Measurements from ENCODE around the gene OCA2. TPM values are rescaled to one million over a fixed set of nuclear protein-coding genes. Genes with fewer than 3 reads are reported as not detected.

The OCA2 gene
- total RNA-seq, 1 donor from 2014 or later: 0.26 TPM

GRCh38 chr15:27784107-27784506 is 315.0 kb downstream of the OCA2 start:
- Histone ChIP-seq H3K27me3 (ENCODE audit: control insufficient read depth, insufficient read depth, low read length) (no peaks in the 10 kb centered on the region), H3K4me3 (ENCODE audit: low read depth, low read length) (no peak overlapping the region), H3K36me3 (ENCODE audit: control insufficient read depth, insufficient read depth, low read length) (no peaks in the 10 kb centered on the region)
- TF ChIP-seq, protein P1, sequence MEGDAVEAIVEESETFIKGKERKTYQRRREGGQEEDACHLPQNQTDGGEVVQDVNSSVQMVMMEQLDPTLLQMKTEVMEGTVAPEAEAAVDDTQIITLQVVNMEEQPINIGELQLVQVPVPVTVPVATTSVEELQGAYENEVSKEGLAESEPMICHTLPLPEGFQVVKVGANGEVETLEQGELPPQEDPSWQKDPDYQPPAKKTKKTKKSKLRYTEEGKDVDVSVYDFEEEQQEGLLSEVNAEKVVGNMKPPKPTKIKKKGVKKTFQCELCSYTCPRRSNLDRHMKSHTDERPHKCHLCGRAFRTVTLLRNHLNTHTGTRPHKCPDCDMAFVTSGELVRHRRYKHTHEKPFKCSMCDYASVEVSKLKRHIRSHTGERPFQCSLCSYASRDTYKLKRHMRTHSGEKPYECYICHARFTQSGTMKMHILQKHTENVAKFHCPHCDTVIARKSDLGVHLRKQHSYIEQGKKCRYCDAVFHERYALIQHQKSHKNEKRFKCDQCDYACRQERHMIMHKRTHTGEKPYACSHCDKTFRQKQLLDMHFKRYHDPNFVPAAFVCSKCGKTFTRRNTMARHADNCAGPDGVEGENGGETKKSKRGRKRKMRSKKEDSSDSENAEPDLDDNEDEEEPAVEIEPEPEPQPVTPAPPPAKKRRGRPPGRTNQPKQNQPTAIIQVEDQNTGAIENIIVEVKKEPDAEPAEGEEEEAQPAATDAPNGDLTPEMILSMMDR (IDR thresholded peaks at IDR 0.05; ENCODE audit: insufficient read depth, low read length, severe bottlenecking): no peak
- DNase-seq (ENCODE audit: low read depth) (no peak), FAIRE-seq (no peak)

GRCh38 chr15:27783678-27784077 is 315.4 kb downstream of the OCA2 start:
- no peak for FAIRE-seq
- TF ChIP-seq, protein P1 (IDR thresholded peaks at IDR 0.05; ENCODE audit: insufficient read depth, low read length, severe bottlenecking): no peak

DNA sequence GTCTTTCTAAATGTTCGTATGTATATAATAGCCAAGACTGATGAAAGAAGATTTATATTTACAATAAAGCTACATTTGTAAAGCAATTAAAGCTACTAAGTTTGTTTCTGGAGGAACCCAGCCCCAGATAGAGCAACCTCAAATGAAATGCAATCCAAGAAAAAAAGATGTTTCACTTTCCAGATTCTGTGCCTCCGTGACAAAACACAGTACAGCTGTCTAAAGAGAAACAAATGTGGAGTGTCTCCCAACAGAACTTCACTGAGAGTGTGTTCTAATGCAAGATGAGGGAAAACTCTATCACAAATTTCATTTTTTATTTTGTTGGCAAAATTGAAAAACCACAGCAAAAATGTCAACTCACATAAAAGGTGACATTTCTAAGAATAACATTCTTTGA is 317.0 kb downstream of the OCA2 start:
- Histone ChIP-seq H3K27me3 (ENCODE audit: control insufficient read depth, insufficient read depth, low read length) (no peaks in the 10 kb centered on the region), H3K36me3 (ENCODE audit: control insufficient read depth, insufficient read depth, low read length) (no peaks in the 10 kb centered on the region), H3K4me3 (ENCODE audit: low read depth, low read length) (no peak overlapping the region)
- no peak for FAIRE-seq
- TF ChIP-seq, protein P1 (IDR thresholded peaks at IDR 0.05; ENCODE audit: insufficient read depth, low read length, severe bottlenecking): no peak
- no peak for DNase-seq (ENCODE audit: low read depth)

More at GRCh38 chr15:27783678-27784077, 315.4 kb downstream of the OCA2 start:
- no peak overlapping the region for H3K4me3 ChIP-seq (ENCODE audit: low read depth, low read length)
- no peaks in the 10 kb centered on the region for H3K36me3 ChIP-seq (ENCODE audit: control insufficient read depth, insufficient read depth, low read length)
- H3K27me3 ChIP-seq (ENCODE audit: control insufficient read depth, insufficient read depth, low read length): no peaks in the 10 kb centered on the region
- no peak for DNase-seq (ENCODE audit: low read depth)

DNA sequence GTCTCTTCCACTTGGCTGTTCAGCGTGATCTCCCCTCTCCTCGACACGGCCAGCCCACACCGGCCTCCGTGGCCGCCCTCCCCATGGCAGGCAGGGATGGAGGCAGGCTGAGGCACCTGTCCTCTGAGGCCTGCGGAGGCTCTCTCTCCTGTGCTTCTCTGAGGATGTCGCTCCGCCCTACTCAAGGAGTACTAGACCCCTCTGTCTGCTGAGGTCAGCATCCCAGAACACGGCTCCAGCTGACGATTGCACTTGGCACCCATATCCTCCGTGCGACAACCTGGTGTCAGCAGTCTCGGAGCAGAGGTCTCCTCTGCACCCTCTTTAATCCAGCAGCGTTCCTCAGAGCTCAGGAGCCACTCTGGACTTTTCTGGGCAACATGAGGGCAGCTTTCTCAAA is 322.6 kb downstream of the OCA2 start:
- Histone ChIP-seq H3K27me3 (ENCODE audit: control insufficient read depth, insufficient read depth, low read length) (no peaks in the 10 kb centered on the region), H3K36me3 (ENCODE audit: control insufficient read depth, insufficient read depth, low read length) (no peaks in the 10 kb centered on the region), H3K4me3 (ENCODE audit: low read depth, low read length) (no peak overlapping the region)
- TF ChIP-seq, protein P1 (IDR thresholded peaks at IDR 0.05; ENCODE audit: insufficient read depth, low read length, severe bottlenecking): no peak
- FAIRE-seq (no peak), DNase-seq (ENCODE audit: low read depth) (no peak)

- no peak for DNase-seq (ENCODE audit: low read depth)
- FAIRE-seq: no peak
- Histone ChIP-seq H3K27me3 (ENCODE audit: control insufficient read depth, insufficient read depth, low read length) (no peaks in the 10 kb centered on the region), H3K36me3 (ENCODE audit: control insufficient read depth, insufficient read depth, low read length) (no peaks in the 10 kb centered on the region), H3K4me3 (ENCODE audit: low read depth, low read length) (no peak overlapping the region)
- TF ChIP-seq, protein P1 (IDR thresholded peaks at IDR 0.05; ENCODE audit: insufficient read depth, low read length, severe bottlenecking): no peak
Observed at GRCh38 chr15:27774638-27775037, 324.5 kb downstream of the OCA2 start.

GRCh38 chr15:27774191-27774590 is 324.9 kb downstream of the OCA2 start:
- H3K27me3 ChIP-seq (ENCODE audit: control insufficient read depth, insufficient read depth, low read length): no peaks in the 10 kb centered on the region
- H3K4me3 ChIP-seq (ENCODE audit: low read depth, low read length): no peak overlapping the region
- no peak for DNase-seq (ENCODE audit: low read depth)
- TF ChIP-seq, protein P1 (IDR thresholded peaks at IDR 0.05; ENCODE audit: insufficient read depth, low read length, severe bottlenecking): no peak
- FAIRE-seq: no peak
- no peaks in the 10 kb centered on the region for H3K36me3 ChIP-seq (ENCODE audit: control insufficient read depth, insufficient read depth, low read length)
